Inflammatory macrophage treated with lipopolysaccharide for 1 hour (primary cell): Measurements from ENCODE around the gene ZNF205.

Experiments
- DNase-seq, 2 donors: peaks; one replicate each; pipeline ENCODE4 v3.0.0-alpha.2; 2020 to 2022

The ZNF205 gene

DNA sequence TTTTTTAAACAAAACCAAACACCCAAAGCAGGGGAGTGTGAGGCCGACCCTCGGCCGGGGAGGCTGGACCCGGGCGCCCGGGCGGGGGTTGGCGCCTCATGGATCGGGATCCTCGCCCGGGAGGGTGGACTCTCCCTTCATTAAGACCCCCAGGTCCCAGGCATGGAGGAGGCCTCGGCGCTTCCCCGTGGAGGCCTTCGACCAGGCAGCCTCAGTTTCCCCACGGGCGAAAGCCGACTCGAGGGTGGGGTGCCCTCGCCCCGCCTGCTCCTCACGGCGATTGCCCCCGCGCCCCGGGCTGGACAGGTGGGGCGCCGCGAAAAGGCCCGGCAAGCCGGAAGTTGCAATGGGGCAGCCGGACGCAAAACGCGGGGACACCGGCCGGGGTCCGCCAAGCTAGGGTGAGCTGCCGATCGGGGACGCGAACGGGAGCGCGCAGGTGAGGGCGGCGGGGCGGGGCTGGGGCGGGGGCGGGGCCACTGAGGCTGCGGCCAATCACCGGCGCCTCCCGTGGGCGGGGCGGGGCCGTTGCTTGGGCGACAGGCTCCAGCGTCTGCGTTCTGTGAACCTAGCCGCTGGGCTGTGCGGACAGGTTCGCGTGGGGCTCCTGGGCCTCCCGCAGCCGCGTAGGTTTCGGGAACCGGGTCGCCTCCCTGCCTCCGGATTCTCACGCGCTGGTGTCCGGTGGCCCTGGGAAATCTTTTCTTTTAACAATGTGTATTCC is 6.0 kb upstream of the ZNF205 start:
- DNase-seq, result peak; percentile 83 to 92

DNA sequence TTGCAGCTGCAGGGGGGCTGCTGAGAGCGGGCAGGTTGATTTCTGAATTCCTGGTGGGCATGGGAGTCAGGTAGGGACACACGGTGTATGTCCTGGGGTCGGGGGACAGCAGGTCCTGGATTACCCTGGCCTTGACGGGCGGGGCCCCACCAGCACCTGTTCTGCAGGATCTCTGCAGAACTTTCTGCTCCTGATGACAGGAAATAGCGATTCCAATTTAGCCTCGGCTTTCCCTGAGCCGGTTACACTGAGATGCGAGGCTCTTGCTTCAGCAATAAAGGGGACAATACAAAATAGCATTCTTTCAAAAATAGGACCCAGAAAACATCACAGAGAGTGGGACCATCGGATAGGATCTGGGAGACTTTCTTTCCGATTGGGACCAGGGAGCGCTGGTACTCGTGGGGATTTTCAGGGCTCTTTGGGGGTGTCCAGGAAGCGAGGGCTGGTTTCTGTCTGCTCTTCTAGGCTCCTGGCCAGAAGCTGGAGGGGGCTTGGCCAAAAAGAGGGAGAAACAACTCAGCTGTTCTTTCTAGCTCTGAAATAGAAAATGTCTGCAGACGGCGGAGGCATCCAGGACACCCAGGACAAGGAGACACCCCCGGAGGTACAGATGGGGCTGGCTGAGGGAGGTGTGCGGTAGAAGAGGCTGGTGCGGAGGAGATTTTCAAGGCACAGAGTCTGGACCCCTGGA is 642 bp downstream of the ZNF205 start:
- DNase-seq, result no peak

DNA sequence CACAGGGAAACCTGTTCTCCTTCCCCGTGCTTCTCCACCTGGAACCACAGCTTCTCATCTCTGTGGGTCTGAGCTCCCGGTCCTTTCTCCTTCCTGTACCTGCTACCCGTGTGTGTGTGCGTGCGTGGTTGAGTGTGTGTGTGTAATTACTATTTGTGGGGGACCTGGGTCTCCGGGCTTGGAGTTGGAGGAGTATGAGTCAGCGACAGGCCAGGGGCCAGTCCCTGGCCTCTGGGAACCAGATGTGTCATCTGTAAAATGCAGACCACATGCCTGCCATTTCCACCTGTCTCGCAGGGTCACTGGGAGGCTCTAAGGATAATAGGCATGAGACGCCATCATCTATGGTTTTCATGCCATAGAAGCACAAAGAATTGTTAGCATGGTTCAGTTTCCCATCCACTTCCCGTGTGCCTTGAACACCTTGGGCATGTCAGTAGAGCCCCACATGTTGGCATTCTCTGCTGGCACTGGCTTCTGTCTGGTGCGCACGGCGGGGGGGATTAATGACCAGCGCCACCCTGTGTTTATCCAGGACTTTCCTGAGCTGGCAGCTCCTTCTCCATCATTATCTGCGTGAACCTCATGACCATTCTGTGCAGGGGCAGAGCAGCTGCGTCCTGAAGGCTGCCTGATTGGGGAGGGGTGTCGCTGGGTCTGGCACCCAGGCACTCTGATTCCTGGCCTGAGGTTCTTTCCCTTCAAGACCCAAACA is 1.5 kb downstream of the ZNF205 start:
- DNase-seq, result no peak

DNA sequence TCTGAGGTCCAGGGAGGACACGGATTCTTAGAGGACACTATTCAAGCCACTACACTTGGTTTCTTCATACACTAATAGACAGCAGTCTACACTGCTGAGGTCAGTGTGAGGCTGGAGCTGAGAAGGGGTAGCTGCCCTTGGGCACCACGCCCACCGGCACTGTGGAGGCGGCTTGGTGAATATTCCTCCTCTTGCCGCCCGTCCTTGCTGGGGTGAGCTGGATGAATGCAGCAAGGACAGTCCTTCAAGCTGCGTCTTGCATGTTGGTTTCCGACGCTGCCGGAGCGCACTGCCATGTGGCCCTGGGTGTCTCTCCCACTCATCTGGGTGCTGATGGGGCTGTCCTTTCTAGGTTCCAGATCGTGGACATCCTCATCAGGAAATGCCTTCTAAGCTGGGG is 2.6 kb downstream of the ZNF205 start:
- no peak for DNase-seq

DNA sequence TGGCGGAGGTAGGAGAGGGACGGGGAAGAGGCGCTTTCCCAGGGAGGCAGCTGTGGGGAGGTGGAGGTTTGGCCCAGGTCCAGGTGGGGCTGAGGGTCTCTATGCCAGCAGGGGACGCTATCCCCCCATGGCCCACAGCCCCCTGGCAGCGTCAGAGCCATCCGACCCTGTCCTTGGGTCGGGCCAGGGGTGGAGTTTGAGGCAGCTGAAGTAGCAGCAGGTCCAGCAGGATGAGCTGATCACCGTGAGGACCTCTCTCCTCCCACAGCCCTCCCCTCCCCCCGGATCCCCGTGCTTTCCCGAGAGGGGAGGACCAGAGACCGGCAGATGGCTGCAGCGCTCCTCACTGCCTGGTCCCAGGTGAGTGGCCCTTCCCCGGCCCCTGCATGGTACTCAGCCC is 3.2 kb downstream of the ZNF205 start:
- DNase-seq, result no peak

DNA sequence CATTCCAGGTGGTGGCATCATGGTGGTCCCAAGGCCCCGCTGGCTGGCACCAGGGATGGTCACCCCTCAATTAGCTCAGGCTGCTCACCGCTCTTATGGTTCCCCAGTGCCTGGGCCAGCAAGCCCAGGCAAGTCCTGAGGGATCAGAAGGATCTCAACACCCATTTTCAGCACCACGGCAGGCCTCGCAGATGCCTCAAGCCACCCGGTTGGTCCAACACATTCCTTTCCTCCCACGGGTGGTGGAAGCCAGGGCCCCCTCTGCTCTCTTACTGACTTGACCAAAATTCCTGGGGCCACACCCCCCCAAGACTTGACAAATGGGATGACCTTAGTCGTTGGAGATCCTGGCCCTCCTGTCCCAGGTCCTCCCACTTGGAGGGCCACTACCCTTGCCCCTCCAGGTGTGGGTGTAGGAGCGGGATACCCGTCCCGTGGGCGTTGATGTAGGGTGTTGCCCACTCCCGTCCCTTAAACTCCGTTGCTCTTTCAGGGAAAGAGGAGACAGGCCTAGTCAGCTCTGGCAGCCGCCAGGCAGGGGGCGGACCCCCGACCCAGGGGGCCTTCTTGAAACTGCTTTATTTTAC is 5.9 kb downstream of the ZNF205 start:
- DNase-seq, result no peak

DNA sequence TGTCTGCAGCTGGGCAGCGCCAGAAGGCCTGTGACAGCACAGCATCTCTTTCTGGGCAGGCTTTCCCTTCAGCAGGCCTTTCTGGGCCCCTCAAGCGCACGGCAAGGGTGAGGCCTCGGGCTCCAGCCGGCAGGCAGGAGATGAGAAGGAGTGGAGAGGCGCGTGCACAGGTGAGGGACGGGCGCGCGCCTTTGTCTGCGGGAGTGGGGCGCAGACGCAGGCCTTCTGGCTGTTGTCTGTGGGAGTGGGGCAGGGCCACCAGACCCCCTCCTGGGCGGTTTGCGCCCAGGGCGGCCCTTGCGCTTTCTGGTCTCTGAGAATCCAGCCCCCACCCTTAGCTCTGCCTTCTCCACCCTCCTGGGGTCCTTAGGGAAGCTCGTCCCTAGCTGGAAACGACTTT is 6.5 kb downstream of the ZNF205 start:
- DNase-seq, result no peak

DNA sequence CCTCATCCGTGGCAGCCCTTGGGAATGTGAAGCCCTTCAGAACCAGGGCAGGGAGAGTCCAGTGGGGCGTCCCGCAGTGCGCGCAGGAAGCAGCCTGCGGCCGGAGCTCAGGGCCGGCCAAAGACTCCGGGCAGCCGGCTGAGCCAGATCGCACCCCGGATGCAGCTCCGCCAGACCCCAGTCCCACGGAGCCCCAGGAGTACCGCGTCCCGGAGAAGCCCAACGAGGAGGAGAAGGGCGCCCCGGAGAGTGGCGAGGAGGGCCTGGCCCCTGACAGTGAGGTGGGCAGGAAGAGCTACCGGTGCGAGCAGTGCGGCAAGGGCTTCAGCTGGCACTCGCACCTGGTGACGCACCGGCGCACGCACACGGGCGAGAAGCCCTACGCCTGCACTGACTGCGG is 6.9 kb downstream of the ZNF205 start:
- no peak for DNase-seq

DNA sequence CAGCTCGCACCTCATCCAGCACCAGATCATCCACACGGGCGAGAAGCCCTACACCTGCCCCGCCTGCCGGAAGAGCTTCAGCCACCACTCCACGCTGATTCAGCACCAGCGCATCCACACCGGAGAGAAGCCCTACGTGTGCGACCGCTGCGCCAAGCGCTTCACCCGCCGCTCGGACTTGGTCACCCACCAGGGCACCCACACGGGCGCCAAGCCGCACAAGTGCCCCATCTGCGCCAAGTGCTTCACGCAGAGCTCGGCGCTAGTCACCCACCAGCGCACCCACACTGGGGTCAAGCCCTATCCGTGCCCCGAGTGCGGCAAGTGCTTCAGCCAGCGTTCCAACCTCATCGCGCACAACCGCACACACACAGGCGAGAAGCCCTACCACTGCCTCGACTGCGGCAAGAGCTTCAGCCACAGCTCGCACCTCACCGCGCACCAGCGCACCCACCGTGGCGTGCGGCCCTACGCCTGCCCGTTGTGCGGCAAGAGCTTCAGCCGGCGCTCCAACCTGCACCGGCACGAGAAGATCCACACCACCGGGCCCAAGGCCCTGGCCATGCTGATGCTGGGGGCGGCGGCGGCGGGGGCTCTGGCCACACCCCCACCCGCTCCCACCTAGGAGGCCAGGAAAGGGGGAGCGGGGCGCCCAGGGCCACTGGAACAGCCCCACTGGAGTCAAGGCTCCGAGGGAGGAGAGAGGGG is 7.5 kb downstream of the ZNF205 start:
- DNase-seq, result no peak

DNA sequence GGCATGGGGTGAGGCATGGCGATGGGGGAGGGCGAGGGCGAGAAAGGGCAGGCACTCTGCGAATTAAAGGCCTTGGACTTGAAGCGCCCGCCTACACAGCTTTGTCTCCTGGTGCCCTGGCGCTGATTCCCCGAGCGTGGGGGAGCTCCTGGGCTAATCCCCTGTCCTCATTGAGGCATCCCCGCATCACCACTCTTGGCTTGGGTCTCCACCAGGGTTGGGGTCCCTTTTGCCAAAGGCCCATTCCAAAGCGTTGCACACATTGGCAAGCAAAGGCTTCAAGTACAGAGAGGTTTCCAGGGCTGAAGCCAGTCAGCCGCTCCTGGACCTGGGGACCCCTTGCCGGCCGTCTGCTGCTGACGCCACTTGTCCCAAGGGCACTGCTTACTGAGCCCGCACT is 8.0 kb downstream of the ZNF205 start:
- DNase-seq, result no peak

DNA sequence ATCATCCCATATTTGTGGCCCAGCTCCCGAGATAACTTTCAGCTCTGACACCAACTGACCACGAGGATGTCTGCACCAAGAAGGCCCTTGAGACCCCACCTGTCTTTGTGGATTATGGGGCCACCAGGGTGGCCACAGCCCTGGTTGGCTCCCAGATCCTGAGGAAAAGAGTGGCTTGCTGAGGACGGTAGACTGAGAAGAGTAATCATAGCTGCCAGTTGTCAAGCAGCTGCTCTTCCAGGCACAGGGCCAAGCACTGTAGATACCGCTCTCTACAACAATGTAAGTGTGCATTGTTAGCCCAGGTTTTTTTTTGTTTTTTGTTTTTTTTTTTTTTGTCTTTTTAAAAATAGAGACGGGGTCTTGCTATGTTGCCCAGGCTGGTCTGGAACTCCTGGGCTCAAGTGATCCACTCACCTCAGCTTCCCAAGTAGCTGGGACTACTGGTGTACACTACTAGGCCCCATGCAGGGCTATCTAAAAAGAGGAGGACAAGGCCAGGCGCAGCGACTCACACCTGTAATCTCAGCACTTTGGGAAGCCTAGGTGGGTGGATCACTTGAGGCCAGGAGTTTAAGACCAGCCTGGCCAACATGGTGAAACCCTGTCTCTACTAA is 9.6 kb downstream of the ZNF205 start:
- DNase-seq, result no peak

DNA sequence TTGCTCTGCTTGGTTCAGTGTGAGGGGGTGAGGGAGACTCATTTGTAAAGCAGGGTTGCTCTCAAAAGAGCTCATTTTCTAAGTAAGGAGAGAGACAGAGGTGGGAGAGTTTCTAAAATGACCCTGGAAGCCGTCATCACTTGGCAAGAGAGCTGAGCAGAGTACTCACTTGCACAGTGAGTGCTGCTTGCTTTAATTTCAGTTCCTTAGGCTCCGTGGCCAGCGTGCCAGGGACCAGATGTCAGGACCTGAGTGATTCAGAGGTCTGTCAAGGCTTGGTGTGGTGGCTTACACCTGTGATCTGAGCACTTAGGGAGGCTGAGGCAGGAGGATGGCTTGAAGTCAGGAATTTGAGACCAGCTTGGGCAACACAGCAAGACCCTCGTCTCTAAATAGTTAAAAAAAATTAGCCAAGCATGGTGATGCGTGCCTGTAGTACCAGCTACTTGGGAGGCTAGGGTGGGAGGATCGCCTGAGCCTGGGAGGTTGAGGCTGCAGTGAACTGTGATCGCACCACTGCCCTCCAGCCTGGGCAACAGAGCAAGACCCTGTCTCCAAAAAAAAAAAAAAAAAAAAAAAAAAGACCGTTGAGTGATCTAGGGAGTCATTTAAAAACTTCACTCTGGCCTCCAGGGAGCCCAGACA is 10.7 kb downstream of the ZNF205 start:
- DNase-seq, result no peak

DNA sequence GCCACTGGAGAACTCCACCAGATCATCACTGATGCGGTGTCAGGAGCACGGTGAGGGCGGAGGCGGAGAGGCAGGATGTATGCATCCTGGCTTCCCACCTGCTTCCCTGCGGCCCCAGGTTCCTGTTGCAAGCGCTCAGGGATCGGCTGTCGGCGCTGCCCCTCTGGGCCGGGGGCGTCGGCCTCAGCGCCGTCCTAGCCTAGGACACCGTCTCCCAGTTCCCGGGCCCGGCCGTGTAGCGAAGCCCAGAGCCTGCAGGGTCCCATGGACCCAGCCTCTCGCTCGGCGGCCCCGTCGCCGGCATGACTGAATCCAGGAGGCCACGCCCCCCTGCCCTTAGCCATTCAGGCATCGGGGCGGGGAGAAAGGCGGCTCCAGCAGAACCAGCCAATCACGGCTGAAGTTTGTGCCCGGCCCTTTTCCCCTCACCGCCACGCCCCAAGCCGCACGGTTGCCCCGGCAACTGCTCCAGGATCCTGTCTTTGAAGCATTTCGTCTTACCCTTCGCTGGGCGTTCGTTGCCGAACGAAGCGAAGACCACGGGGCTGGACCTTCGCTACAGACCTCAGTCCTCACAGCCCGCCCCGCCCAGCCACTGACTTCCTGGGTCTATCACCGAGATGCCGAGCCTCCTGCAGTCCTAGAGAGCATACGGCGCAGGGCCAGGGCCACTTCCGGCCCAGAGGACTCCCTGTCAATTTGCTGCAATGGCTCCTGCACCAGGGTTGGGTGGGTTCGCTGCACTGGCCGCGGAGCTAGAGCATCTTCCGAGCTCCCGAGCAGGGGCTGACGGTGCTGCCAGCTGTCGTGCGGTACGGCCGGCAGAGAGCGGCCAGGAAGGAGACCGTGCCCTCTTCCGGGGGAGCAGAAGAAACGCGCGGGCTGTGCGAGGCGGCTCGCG is 11.8 kb downstream of the ZNF205 start:
- DNase-seq, result peak; percentile 88 to 96

DNA sequence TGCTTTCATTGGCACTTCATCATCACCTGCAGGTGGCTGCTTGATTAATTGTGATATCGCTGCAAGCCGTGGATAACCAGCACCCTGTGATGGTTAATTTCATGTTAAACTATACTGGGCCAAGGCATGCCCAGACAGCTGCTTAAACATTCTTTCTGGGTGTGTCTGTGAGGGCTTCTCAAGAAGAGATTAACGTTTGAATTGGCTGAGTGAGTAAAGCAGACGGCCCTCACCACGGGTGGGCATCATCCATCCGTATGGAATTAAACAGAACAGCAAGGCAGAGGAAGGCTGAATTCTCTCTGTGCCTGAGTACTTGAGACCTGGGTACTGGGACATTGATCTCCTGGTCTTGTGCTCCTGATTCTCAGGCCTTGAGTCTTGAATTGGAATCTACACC is 15.4 kb downstream of the ZNF205 start:
- no peak for DNase-seq

DNA sequence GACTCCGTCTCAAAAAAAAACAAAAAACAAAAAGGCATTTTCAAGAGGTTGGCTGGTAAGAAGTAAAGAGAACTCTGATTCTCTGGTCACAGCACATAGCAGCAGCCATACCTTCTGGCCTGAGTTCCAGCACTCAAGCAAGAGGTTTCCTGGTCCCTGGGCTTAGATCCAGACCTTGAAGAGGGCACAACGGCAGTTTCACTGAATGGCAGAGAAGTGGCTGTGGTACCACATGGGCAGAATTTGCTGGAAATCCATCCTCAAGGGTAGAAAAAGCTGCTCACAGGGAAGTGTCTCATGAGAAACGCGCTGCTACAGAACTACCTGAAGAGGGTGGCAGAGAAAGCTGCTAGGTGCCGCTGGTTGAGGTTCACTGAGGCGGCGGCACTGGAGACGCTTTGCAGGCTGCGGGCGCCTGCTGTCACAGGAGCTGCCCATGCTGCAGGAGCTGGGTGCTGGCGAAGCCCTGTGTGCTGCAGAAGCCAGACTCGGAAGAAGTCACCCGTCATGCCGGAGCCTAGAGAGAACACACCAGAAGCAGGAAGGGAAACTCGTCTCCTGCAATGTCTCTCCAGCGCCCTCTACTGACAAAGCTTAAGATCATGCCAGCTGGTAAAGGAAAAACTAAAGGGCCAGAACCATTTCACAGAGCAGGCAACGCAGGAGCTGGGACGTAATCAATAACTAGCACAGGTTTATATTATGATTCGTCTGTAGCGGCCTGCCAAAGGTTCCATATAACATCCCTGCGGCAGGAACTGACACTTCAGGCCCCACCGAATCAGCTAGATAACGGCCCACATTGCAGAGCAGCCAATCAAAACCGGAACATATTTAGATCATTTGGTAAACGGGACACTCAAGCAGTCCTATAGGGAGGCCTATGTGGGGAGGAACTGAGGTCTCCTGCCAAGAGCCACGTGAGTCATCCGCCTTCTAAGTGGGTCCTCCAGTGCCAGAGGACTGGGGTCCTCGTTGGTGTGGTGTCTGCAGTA is 17.0 kb downstream of the ZNF205 start:
- peak; percentile 76 to 90 for DNase-seq

DNA sequence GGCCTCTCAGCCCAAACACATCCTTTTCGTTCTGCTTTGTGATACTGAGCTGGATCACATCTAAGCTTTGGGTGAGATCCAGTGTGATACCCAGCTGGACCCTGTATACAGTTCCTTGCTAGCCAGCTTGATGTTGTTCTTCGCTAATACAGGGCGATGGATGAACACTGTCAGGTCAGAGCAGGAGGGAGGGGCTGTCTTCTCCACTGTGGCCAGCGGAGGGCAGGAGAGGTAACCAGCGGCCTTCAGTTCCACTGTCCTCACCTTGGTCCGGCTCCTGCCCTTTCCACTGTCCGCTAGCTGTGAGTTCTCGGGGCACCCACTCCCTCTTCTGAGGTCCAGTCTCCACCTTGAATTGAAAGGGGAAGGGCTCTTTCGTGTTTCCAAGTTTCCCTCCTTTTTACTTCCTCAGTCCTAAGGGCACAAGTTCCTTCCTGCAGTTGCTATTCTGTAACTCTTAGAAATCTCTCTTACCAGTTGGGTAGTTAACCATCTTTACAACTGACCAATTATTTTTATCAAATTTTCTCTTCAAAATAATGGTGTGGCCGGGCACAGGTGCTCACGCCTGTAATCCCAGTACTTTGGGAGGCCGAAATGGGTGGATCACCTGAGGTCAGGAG is 19.5 kb downstream of the ZNF205 start:
- peak; percentile 19 to 49 for DNase-seq

DNA sequence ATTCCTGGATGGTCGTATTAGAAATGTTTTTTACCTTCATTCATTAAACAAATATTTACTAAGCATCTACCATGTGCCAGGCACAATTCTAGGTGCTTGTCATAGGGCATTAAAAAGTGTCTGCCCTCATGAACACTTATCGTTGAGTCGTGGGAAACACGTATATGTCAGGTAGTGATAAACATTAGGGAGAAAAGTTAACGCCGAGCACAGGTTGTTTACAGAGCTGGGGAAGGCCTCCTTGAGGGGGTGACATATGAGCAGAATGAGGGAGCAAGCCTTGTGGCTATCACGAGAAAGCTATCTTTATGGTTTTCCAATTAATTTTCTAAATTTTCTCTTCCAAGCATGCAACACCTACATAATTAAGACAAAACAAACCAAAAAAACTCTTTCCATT is 21.5 kb downstream of the ZNF205 start:
- DNase-seq, result no peak

DNA sequence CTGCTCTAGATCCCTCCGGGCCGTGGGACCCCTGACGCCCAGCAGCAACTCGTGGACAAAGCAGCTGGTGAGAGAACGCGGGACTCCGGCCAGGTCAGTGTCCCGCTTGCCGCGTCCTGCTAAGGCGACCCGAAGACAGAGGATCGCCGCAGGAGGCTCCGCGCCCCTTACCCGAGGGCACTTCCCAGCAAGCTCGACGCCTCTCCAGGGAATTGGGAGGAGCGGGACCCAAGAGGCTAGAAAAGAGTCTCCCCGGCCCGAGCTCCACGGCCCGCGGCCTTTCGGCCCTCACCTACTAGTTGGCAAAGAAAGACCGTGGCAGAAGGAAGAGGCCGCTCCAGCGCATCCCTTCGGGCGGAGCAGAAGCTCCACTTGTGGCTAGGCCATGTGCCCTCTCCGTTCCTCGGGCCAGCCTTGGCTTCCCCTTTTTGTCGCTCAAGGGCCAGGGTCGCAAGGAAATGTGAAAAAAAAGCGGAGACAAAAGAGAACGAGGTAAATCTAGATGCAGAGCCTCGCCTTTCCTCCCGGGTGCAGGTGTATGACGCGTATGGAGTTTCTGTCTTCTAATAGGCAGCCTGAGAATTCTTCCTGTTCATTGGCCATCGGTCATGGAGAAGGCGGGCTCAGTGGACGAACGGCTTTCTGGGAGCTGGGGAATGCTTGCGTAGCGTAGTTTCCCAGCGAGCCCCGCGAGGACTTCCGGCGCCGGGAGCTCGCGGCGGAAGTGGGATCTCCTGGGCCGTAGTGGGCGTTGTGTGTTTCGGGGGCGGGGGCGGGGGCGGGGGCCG is 22.1 kb downstream of the ZNF205 start, which contains the start of gene ZNF213:
Gene ZNF213, plus strand, starts transcription at position 692 of the 788 bp plus-strand sequence. CDS start 2,252 bp downstream, outside the sequence.
- DNase-seq, result peak; percentile 94 to 97
